GM21723 (cell line): ENCODE data around the gene UTP3.
"Not testable (repeated sequence)": the region's sequence is repeated elsewhere in the genome, so short reads cannot be mapped to it uniquely, and the experiment has no call there.

ENCODE experiments used
- ATAC-seq: cut with Tn5 transposase; IDR thresholded peaks from one replicate; pipeline ENCODE4 v1.9.1; 2021; ENCODE audit warnings: mild to moderate bottlenecking, moderate library complexity; ENCODE audit not compliant: unreplicated experiment

The UTP3 gene

DNA sequence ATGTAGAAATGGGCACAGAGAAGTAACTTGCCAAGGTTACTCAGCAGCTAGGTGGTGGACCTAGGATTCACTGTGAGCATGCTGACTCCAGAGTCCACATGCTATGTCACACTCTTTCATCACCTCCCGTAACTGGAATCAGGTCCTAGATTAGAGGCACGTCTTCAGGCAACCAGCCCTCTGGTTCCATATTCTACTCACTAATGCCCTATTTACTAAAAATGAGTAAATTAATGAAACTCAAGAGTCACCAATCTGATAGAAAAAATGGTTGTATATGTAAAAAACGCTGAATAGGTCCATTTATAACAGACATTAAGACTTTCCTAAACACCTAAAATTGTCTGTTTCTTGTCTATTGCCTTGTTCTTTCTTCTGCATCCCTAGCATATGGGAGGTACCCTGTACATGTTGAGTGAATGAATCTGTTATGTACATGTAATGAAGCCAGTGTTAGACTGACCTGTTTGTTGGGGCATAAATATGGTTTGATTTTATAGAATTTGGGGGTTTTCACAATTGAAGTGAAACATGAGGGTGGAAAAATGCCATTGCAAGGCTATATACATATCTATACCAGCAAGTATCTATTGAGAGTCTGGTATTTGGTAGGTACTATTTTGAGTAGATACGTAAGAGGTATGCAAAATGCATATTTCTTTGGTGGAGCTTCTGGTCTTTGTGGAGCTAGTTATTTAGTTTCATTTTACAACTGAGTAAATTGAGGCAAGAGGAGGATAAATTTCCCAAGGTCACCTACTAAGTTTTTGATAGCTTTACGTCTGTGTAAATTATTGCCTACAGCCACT, 26.0 kb downstream of the UTP3 start:
- peak; percentile 52 for ATAC-seq

DNA sequence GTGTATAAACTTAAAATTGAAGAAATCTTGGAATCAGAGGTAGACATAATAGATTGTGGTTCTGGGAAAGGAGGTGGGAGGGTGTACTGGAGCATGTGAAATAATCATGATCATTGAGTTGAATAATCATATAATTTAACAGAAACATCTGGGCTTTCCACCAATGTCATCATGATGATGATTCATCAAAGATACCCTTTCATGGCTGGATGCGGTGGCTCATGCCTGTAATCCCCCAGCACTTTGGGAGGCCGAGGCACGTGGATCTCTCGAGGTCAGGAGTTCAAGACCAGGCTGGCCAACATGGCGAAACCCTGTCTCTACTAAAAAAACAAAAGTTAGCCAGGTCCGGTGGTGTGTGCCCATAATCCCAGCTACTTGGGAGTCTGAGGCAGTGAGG, 26.8 kb downstream of the UTP3 start:
- peak; percentile 1 for ATAC-seq

DNA sequence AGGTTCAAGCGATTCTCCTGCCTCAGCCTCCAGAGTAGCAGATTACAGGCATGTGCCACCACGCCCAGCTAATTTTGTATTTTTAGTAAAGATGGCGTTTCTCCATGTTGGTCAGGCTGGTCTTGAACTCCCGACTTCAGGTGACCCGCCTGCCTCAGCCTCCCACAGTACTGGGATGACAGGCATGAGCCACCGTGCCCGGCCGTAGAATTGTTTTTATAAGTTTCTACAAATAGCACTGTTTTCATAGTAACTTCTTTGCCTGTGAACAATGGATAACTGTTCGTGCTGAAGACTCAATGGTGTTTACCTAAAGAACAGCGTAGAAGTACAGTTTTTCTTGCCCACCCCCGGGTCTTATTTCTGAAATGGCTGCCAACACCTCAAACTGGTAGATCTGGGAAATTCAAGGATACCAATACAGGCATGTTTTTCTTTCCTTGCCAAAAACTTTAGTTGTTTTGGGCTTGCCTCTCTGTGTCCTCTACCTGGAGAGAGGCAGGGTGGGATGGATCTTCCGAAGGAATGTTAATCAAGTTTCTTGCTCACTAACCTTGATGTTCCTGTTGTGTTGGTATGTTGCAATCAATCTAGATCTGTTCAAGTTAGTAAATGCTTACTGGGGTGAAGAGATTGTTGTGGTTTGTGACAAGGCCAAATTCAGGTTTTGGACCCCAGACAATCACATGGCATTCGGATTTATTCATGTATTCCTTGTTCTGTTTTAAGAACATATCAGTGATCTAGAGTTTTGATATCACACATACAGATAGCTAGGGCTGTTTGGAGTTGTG, 30.7 kb downstream of the UTP3 start:
- ATAC-seq = no peak

DNA sequence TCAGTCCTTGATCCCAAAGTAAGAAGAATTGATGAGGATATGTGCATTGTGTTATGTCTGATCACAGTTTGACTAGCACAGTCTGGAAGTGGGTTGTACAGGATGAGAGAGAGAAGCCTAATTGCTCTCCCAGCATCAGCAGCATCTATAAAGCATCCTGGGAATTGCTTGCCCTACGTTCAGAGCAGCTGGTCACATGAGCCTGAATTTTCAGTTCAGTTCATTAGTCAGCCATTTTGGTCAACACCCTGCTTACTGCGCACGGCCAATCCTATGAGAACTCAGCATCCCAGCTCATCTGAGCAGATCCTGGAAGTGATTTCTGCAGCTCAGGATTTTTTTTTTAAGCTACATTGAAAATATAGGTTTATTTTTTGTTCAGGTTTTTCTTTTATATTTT, 33.4 kb downstream of the UTP3 start, which contains the start of gene RUFY3:
Gene RUFY3, plus strand, starts transcription at position 218 of the 400 bp plus-strand sequence. CDS start 610 bp downstream, outside the sequence.
- ATAC-seq = no peak

DNA sequence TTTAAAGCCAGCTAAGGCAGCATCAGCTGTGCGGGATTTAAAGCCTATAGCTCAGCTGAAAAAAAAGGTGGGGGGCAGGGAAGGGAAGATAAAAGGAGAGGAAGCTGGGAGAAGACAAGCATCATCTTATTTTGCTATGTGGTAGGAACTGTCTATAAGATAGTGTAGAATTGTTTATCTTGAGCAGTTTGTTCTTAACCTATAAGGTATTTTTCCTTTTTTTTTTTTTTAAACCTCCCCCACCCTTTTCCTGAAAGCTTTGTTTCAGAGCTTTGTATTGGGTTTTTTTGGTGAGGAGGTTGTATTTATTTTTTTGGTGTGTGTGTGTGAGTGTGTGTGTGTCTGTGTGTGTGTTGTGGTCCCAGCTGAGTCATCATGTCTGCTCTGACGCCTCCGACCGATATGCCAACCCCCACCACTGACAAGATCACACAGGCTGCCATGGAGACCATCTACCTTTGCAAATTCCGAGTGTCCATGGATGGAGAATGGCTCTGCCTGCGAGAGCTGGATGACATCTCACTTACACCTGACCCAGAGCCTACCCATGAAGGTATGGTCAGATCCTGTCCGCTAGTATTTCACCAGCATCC, 34.0 kb downstream of the UTP3 start:
- no peak for ATAC-seq

DNA sequence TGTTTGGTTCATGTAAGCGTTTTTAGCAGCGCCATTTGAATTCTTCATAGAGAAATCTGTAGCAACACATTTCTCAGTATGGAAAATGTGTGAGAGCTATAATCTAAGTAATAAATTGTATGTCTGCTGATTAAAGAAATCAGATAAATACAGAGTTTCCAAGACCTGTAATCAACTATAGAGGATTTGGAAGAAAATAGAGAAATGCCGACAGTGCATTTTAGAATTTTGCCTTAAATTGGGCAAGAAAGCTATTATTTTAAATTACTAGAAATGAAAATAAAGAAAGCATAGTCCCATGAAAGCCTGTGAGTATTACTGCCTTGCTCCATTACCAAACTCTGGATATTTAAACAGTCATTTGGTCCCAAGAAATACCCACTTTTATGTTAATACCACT, 36.1 kb downstream of the UTP3 start:
- no peak for ATAC-seq

DNA sequence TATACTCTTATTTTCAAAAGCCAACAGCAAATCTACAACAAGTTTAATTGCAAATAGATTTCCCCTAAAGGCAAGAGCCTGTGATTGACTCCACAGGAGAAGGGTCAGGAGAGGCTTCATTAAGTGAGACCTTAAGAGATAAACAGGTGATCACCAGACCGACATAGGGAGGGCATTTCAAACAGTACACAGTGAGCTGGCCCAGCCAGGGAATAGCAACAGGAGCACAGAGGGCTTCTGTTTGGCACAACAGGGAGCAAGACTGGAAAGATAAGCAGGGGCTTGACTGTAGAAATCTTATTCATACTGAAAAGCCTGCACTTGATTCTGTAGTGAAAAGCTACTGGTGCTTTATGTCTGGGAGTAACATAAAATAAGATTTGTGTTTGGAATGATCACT, 37.3 kb downstream of the UTP3 start:
- no peak for ATAC-seq

DNA sequence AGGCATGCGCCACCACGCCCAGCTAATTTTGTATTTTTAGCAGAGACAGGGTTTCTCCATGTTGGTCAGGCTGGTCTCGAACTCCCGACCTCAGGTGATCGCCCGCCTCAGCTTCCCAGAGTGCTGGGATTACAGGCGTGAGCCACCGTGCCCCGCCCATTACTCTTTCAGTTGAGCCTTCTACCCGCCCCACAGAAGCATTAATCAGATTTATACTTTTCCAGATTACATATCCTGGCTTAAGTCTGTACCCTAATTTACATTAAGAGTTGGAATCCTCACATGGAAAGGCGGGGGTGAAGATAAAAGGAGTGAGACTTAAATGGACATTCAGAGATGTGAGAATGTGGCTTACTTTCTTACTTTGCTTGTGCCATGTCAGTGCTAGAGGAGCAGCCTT, 38.2 kb downstream of the UTP3 start:
- not testable (repeated sequence) for ATAC-seq

DNA sequence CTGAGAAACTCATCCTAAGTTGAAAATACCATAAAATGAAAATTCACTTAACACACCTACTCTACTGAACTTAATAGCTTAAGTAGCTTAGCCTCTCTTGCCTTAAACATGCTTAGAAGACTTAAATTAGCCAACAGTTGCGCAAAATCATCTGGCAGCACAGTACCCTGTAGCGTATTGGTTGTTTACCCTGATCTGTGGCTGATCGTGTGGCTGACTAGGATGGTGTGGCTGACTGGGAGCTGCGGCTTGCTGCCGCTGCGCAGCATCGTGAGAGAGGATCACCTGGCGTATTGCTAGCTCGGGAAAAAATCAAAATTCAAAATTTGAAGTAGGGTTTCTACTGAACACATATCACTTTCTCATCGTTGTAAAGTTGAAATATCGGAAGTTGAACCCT, 39.8 kb downstream of the UTP3 start:
- no peak for ATAC-seq

DNA sequence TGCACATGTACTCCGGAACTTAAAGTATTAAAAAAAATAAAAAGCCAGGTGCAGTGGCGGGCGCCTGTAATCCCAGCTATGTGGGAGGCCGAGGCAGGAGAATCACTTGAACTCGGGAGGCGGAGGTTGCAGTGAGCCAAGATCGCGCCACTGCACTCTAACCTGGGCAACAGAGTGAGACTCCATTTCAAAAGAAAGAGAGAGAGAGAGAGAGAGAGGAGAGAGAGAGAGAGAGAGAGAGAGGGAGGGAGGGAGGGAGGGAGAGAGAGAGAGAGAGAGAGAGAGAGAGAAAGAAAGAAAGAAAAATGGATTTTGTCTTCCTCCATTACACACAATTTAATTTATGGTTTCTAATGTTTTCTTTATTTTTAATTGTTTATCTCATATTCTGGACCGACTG, 44.5 kb downstream of the UTP3 start:
- ATAC-seq = not testable (repeated sequence)

DNA sequence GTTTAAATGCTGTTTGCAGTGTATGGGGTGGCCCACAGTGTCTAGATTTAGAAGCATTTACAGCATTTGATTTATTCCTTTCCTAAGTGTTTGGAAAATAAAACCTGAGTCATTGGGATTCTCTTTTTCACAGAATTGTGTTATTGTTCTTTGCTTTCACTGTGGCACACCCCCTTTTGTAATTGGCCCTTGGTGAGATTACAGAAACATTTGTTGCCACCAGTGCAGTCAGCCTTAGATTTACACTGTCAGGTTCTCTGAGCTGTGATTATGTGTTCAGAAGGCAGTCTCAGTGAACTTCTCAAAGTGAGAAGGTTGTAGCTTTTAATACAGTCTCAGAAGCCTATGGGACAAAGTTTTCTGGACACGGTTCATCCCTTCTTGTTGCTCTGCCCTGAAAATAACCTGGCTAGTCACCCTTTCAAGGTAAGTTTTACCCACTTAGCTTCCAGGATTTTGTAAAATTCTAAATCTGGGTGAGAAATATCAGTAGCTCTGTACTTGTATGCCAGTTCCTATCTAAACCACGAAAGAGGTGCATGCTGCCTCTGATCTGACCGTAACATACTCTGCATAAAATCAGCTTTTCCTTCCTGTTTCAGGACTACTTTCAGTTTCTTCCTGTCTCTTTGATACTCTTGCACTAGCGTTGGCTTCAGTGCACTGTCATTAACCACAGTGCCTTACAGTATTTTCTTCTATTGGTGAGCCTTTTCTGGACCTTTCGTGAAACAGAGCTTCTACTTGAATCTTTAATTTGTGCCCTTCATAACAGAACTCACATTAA, 46.0 kb downstream of the UTP3 start:
- peak; percentile 90 for ATAC-seq

DNA sequence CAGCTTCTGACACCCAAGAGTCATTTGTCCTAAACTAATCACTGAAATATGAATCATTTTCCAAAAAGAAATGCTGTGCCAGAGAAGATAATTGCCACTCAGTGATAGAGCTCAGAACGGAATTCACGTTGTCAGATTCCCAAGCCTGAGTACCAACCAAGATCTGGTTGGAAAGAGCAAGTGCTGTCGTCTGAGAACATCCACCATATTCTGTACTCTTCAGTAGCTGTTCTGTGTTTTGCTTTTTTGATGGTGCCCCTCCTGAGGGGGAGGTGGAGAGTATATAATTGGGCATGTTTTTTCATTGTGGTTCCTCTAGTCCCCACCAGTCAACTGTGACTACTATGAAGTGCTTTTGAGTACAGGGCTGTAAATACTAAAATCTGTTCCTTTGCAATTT, 46.6 kb downstream of the UTP3 start:
- ATAC-seq = peak; percentile 14

DNA sequence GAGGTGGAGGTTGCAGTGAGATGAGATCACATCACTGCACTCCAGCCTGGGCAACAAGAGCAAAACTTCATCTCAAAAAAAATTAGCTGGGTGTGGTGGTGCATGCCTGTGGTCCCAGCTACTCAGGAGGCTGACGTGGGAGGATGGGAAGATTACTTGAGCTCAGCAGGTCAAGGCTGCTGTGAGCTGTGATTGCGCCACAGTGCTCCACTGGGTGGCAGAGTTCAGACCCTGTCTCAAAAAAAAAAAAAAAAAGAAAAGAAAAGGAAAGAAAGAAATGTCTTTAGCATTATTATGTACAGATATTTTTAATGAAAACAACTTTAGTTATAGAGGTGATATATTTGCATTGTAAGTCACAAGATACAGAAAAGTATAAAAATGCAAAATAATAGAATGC, 47.6 kb downstream of the UTP3 start:
- ATAC-seq = not testable (repeated sequence)

DNA sequence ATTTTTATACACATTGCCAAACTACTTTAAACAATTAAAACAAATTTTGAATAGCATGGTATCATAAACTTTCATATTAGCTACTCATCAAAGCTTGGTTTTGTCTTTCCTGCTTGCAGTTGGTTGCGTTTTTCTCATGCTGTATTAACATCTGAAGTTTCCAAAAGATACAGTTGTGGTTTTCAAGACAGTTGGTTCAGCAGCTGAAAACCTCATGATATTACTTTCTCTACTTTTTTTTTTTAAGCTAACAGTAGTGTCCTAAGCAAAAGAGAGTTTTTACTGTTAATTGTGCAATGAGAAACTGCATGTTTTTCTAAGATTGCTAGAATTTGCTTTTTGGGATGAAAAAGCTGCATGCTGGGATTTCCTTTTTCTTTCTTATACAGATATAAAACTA, 48.7 kb downstream of the UTP3 start:
- ATAC-seq = no peak

DNA sequence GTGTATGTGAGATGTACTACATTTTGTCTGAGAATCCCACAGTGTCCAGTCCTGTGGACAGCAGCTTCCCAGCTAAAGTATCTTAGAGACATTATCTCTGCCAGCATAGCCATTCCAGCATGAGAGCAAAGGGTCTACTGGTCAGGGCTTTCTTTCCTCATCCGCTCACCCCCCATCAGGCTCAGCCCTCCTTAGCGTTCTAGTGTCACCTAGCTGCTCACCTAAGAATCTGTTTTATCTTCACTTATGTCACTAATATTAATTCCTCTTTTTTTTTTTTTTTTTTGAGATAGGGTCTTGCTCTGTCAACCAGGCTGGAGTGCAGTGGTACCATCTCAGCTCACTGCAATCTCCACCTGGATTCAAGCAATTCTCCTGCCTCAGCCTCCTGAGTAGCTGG, 49.1 kb downstream of the UTP3 start:
- no peak for ATAC-seq

DNA sequence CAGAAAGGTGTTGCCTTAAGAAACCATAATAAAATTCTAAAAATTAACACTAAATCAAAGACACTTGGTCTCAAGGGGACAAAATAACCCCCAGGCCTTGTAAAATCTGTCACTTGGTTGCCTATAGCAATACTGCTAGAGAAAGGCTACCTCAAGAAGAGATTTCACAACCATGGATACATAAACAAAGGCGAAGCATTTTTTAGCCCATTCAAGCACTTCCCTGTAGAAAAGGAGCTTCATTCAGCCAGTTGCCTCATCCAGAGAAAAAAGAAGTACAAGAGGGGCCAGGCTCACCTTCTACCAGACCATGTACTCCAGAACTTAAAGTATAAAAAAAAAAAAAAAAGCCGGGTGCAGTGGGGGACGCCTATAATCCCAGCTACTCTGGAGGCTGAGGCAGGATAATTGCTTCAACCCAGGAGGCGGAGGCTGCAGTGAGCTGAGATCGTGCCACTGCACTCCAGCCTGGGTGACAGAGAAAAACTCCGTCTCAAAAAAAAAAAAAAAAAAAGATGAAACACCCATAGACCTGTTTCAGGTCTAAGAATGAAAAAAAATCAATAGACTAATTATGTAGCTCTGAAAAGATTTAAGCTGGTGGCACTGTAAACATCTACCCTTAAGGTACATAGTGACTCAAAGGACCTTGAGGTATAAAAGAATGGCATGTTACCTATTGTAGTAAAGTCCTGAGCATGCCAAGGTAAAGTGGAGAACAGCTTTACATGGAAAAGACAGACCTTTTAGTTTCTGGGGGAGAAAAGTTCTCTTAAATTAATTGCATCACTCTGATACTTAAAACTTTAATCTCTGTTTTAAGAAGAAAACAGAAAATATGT, 51.4 kb downstream of the UTP3 start:
- ATAC-seq = no peak
